GM21737 (cell line): ENCODE measurements around the gene ABTB1.
"Not testable (repeated sequence)": the region's sequence is repeated elsewhere in the genome, so short reads cannot be mapped to it uniquely, and the experiment has no call there.

ENCODE experiments used
- ATAC-seq: cut with Tn5 transposase; IDR thresholded peaks from one replicate; pipeline ENCODE4 v1.9.1; 2021; ENCODE audit warnings: mild to moderate bottlenecking, moderate library complexity; ENCODE audit not compliant: unreplicated experiment

ABTB1 gene

GRCh38 chr3:127671523-127672428 lies 976 bp upstream of the ABTB1 start:
- ATAC-seq, result peak; percentile 9

- ATAC-seq, result peak; percentile 33
Measured at GRCh38 chr3:127673191-127674100, 694 bp downstream of the ABTB1 start.

- no peak for ATAC-seq
Measured at GRCh38 chr3:127674101-127674721, 1.5 kb downstream of the ABTB1 start.

GRCh38 chr3:127674790-127675189 lies 2.0 kb downstream of the ABTB1 start:
- no peak for ATAC-seq

- ATAC-seq, result no peak
Measured at GRCh38 chr3:127675651-127676391, 3.1 kb downstream of the ABTB1 start.

- ATAC-seq, result no peak
Measured at GRCh38 chr3:127676456-127676855, 3.7 kb downstream of the ABTB1 start.

GRCh38 chr3:127676921-127677351 lies 4.2 kb downstream of the ABTB1 start:
- ATAC-seq, result no peak

- ATAC-seq, result no peak
Measured at GRCh38 chr3:127677541-127678314, 5.0 kb downstream of the ABTB1 start.

- ATAC-seq, result no peak
Measured at GRCh38 chr3:127678315-127678599, 5.5 kb downstream of the ABTB1 start.

- no peak for ATAC-seq
Measured at GRCh38 chr3:127678611-127679533, 6.1 kb downstream of the ABTB1 start.

- ATAC-seq, result no peak
Measured at GRCh38 chr3:127679534-127680145, 6.9 kb downstream of the ABTB1 start.

GRCh38 chr3:127680146-127680661 lies 7.5 kb downstream of the ABTB1 start:
- no peak for ATAC-seq

GRCh38 chr3:127680798-127681221 lies 8.1 kb downstream of the ABTB1 start:
- no peak for ATAC-seq

GRCh38 chr3:127682175-127682554 lies 9.4 kb downstream of the ABTB1 start:
- not testable (repeated sequence) for ATAC-seq

- no peak for ATAC-seq
Measured at GRCh38 chr3:127682561-127682960, 9.8 kb downstream of the ABTB1 start.

- ATAC-seq, result no peak
Measured at GRCh38 chr3:127684871-127685707, 12.3 kb downstream of the ABTB1 start.
